ENCODE results near the gene KAZN. TPM values are rescaled to one million over a fixed set of nuclear protein-coding genes. Genes with fewer than 3 reads are reported as not detected.

KAZN gene
- total and polyA plus RNA-seq, 2 donors from 2014 or later: 17.4 to 60.8 TPM

DNA sequence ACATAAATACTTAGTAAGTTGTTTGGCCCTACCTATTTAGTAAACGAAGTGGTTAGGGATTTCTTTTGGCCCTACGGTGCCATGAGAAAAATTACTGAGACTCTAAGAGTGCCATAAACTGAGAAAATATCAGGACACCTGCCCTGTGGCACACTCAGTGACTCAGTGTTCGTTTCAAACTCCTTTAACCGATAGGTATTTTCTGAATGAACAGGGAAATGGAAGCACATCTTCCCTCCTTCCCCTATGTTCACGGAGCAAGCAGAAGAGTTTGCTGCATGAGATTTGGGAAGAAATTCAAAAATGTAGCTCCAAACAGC, 134.2 kb downstream of the KAZN start:
- intact Hi-C loops (cut with DNase I): no loop called here
- no peak for FAIRE-seq
- peak overlapping the region; percentile 34 to 41 for H3K27ac ChIP-seq (ENCODE audit: low read depth in 2 of 2, low read length in 2 of 2)
- no peaks in the 10 kb centered on the region for H3K36me3 ChIP-seq (ENCODE audit: control insufficient read depth in 2 of 3, insufficient read depth in 3 of 3, low read length in 3 of 3)
- H3K4me1 ChIP-seq (ENCODE audit: control insufficient read depth in 2 of 3, insufficient read depth in 2 of 3, low read depth in 1 of 3, low read length in 3 of 3): no peaks in the 10 kb centered on the region
- DNase-seq: no peak
- no peak overlapping the region for H3K4me3 ChIP-seq (ENCODE audit: low read length in 3 of 3)
- peak overlapping the region in 1 of 3 donors; percentile 51 for H3K9ac ChIP-seq (ENCODE audit: low read length in 3 of 3)
- TF ChIP-seq, protein P1, sequence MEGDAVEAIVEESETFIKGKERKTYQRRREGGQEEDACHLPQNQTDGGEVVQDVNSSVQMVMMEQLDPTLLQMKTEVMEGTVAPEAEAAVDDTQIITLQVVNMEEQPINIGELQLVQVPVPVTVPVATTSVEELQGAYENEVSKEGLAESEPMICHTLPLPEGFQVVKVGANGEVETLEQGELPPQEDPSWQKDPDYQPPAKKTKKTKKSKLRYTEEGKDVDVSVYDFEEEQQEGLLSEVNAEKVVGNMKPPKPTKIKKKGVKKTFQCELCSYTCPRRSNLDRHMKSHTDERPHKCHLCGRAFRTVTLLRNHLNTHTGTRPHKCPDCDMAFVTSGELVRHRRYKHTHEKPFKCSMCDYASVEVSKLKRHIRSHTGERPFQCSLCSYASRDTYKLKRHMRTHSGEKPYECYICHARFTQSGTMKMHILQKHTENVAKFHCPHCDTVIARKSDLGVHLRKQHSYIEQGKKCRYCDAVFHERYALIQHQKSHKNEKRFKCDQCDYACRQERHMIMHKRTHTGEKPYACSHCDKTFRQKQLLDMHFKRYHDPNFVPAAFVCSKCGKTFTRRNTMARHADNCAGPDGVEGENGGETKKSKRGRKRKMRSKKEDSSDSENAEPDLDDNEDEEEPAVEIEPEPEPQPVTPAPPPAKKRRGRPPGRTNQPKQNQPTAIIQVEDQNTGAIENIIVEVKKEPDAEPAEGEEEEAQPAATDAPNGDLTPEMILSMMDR (IDR thresholded peaks at IDR 0.05; ENCODE audit: borderline replicate concordance, extremely low read depth, insufficient read depth): no peak
- H3K9me3 ChIP-seq (ENCODE audit: control insufficient read depth in 2 of 3, insufficient read depth in 1 of 3, low read length in 3 of 3): no peaks in the 10 kb centered on the region
- no peaks in the 10 kb centered on the region for H3K27me3 ChIP-seq (ENCODE audit: control insufficient read depth, insufficient read depth, low read length)

GRCh38 chr1:14733048-14733778, 134.7 kb downstream of the KAZN start:
- DNase-seq (peak in 4 of 5 donors; percentile 59 to 75 (median 68)), FAIRE-seq (no peak)
- Histone ChIP-seq H3K27me3 (ENCODE audit: control insufficient read depth, insufficient read depth, low read length) (no peaks in the 10 kb centered on the region), H3K36me3 (ENCODE audit: control insufficient read depth in 2 of 3, insufficient read depth in 3 of 3, low read length in 3 of 3) (no peaks in the 10 kb centered on the region), H3K4me3 (ENCODE audit: low read length in 3 of 3) (no peak overlapping the region), H3K9me3 (ENCODE audit: control insufficient read depth in 2 of 3, insufficient read depth in 1 of 3, low read length in 3 of 3) (no peaks in the 10 kb centered on the region), H3K4me1 (ENCODE audit: control insufficient read depth in 2 of 3, insufficient read depth in 2 of 3, low read depth in 1 of 3, low read length in 3 of 3) (no peaks in the 10 kb centered on the region), H3K27ac (ENCODE audit: low read depth in 2 of 2, low read length in 2 of 2) (peak overlapping the region; percentile 34 to 41), H3K9ac (ENCODE audit: low read length in 3 of 3) (peak overlapping the region in 1 of 3 donors; percentile 51)
- TF ChIP-seq, protein P1 (IDR thresholded peaks at IDR 0.05; ENCODE audit: borderline replicate concordance, extremely low read depth, insufficient read depth): no peak
- intact Hi-C loops (cut with DNase I): no loop called here

DNA sequence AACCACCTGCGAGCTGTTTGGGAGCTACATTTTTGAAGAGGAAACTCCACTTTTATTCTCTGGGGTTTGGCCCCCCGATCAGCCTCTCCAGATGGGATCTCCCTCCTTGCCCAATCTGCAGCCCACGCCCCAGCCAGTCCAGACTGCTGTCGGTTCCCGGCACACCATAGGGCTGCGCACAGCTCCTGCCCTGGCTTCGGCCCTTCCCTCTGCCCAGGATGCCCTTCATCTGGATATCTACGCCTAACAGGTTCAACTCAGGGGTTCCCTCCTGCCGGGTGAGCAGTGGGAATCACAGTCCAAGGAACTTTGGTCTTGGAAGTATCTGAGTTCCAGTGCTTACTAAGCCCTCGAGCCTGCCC, 135.3 kb downstream of the KAZN start:
- Histone ChIP-seq H3K4me1 (ENCODE audit: control insufficient read depth in 2 of 3, insufficient read depth in 2 of 3, low read depth in 1 of 3, low read length in 3 of 3) (no peaks in the 10 kb centered on the region), H3K36me3 (ENCODE audit: control insufficient read depth in 2 of 3, insufficient read depth in 3 of 3, low read length in 3 of 3) (no peaks in the 10 kb centered on the region), H3K9ac (ENCODE audit: low read length in 3 of 3) (no peak overlapping the region), H3K9me3 (ENCODE audit: control insufficient read depth in 2 of 3, insufficient read depth in 1 of 3, low read length in 3 of 3) (no peaks in the 10 kb centered on the region), H3K27me3 (ENCODE audit: control insufficient read depth, insufficient read depth, low read length) (no peaks in the 10 kb centered on the region), H3K27ac (ENCODE audit: low read depth in 2 of 2, low read length in 2 of 2) (peak overlapping the region in 1 of 2 donors; percentile 11), H3K4me3 (ENCODE audit: low read length in 3 of 3) (no peak overlapping the region)
- TF ChIP-seq, protein P1 (IDR thresholded peaks at IDR 0.05; ENCODE audit: borderline replicate concordance, extremely low read depth, insufficient read depth): no peak
- FAIRE-seq: no peak
- no peak for DNase-seq
- intact Hi-C loops (cut with DNase I): no loop called here

GRCh38 chr1:14735841-14736240, 137.4 kb downstream of the KAZN start:
- TF ChIP-seq, protein P1 (IDR thresholded peaks at IDR 0.05; ENCODE audit: borderline replicate concordance, extremely low read depth, insufficient read depth): no peak
- Histone ChIP-seq H3K9me3 (ENCODE audit: control insufficient read depth in 2 of 3, insufficient read depth in 1 of 3, low read length in 3 of 3) (no peaks in the 10 kb centered on the region), H3K36me3 (ENCODE audit: control insufficient read depth in 2 of 3, insufficient read depth in 3 of 3, low read length in 3 of 3) (no peaks in the 10 kb centered on the region), H3K4me3 (ENCODE audit: low read length in 3 of 3) (no peak overlapping the region), H3K9ac (ENCODE audit: low read length in 3 of 3) (no peak overlapping the region), H3K27ac (ENCODE audit: low read depth in 2 of 2, low read length in 2 of 2) (no peak overlapping the region), H3K27me3 (ENCODE audit: control insufficient read depth, insufficient read depth, low read length) (no peaks in the 10 kb centered on the region), H3K4me1 (ENCODE audit: control insufficient read depth in 2 of 3, insufficient read depth in 2 of 3, low read depth in 1 of 3, low read length in 3 of 3) (no peaks in the 10 kb centered on the region)
- FAIRE-seq (no peak), DNase-seq (no peak)
- intact Hi-C loops (cut with DNase I): no loop called here

All from kidney (tissue), 14 donors.